HG02623 (cell line): ENCODE data around the gene GSC2.

Experiments
- ATAC-seq: cut with Tn5 transposase; IDR thresholded peaks from one replicate; pipeline ENCODE4 v1.9.1; 2021; ENCODE audit warnings: moderate library complexity; ENCODE audit not compliant: unreplicated experiment

The GSC2 gene

GRCh38 chr22:19149991-19150390 is at the start of gene GSC2:
TSS of gene GSC2 (minus strand) at chr22:19150292. CDS start at chr22:19150283, 9 bp downstream.
- ATAC-seq = no peak

DNA sequence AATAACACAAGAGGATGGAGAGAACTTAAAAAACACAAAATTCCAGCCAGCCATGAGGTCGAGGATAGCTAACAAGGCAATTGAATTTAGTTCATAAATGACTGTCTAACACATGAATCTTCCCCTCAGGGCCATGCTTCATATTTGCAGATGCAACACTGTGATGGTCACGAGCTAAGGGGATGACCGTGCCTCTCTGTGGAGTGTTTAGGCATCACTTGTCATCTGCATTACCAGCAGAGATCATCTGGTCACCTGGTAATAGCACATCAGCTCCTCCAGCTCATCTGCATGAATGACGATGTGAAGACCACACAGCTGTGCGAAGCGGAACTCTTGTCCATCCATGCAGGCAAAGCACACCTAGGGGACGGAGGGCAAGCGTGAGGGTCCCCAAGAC is 49.4 kb upstream of the GSC2 start:
- ATAC-seq = no peak

- ATAC-seq = no peak
Measured at GRCh38 chr22:19197997-19198865, 48.1 kb upstream of the GSC2 start.

GRCh38 chr22:19196841-19197612 is 46.9 kb upstream of the GSC2 start:
- ATAC-seq = no peak

DNA sequence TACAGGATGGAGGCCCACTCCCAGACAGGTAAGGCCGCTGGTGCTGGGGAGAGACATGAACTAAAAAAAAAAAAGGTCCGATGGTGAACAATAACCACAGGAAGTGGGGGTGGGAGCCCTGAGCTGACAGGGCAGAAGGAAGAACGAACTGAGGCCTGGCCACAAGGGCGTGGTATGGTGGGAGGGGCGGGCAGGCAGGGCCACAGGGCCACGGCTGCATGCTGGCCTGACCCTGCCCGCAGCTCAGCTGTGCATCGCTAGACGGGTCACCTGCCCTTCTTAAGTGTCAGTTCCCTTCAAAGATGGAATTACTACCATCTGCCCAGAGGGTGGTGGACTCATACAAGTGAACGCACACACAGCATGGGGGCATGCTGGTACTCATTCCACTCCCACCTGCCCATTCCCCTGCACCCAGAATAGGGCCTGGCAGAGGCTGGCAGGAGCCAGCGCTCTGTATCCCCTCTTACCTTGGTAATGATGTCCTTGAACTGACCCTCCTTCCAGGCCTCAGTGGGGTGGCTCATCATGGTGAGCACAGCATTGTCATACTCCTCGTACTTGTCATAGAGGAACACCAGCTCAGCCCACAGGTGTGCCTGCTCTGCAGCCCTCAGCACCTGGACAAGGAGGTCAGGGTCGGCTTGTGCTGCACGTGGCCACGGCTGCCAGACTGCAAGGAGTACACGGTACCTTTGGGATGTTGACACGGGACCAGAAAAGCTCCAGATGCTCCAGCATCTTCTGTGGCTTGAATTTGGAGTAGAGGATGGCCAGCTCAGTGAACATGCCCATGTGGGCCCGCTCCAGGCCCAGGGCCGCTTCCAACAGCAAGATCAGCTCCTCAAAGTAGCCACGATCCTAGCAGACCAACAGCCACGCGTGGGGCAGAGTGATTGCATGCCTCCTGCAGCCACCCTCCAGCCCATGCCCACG is 46.0 kb upstream of the GSC2 start:
- ATAC-seq = no peak

- no peak for ATAC-seq
Measured at GRCh38 chr22:19194766-19195536, 44.9 kb upstream of the GSC2 start.

GRCh38 chr22:19193879-19194278 is 43.8 kb upstream of the GSC2 start:
- ATAC-seq = no peak

DNA sequence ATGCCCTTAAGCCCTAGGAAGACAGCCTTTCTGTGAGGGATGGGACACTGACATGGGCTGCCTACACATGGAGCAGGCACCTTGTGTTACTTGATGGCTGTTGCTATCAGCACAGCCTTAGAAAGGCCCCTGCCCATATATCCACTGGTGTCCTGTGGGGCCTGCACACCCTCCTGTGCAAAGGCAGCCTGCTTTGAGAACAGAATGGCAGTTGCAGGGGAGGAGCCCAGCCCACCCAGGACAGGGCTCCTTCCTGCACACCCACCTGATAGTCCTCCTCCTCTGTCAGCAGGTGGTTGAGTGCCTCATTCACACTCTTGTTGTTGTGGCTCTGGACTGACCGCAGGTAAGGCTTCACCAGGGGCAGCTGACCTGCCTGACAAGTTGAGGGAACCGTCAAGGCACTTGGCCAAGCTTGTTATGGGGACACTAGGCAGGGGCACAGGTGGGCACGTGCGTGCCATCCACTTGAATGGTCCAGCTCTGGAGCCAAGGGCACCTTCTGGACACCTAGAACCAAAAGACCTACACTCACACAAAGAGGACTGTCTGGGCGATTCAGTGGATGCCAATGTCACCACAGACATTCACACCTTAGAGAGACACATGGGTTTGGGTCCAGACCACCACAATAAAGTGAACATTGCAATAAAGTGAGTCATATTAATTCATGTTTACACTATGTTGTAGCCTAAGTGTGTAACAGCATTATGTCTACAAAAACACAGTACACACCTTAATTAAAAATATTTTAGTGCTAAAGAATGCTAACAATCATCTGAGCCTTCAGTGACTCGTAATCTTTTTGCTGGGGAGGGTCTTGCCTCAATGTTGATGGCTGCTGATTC is 37.8 kb upstream of the GSC2 start:
- no peak for ATAC-seq

DNA sequence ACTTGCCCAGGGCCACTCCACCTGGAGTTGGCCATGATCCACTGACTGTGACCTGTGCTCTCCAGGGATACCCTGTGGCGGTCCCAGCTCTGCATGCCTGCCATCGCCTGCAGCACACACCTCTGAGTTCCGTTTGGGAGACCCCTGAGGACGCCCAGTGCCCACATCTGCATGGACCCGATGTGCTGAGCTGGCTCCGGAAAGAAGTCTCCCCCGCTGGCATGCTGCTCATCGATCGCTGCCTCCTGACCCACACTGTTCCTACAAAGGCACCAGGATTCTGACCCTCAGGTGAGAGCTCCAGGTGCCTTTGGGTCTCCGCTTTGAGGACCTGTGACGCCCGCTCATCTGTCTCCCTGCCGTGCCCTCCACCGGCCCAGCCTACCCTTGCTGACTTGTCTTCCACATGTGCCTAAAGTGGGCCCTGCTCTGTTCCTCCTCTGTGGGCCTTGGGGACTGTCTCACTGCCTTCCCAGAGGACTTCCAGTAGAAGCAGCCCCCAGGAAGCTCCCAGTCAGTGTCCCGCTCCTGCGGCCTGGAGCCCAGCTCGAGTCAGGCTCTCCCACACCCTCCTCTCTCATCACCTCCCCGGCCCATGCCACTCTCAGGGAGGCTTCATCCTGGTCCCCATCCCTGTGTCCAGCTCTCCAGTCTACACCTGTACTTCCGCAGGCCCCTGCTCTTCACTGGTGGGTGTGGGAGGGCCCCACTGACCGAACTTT is 34.3 kb upstream of the GSC2 start:
- no peak for ATAC-seq

DNA sequence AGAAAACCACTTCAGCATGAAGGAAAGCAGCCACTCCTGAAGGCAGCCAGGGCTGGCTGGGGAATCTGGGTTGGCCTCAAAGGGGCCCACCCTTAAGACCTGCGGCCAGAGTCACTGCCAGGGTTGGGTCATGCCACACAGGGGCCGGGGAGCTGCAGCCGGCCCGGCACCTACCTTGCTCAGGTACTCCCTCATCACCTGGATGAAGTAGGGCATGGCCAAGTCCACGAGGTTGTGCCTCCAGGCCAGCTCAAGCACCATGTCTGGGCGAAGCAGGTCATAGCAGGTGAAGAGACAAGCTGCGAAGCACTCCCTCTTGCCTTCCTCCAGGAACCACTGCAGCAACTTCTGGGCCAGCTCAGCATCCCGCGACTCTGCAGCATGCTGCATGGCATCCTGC is 33.1 kb upstream of the GSC2 start:
- no peak for ATAC-seq

- ATAC-seq = no peak
Measured at GRCh38 chr22:19182472-19183157, 32.5 kb upstream of the GSC2 start.

- no peak for ATAC-seq
Measured at GRCh38 chr22:19181786-19182471, 31.8 kb upstream of the GSC2 start.

- ATAC-seq = no peak
Measured at GRCh38 chr22:19180740-19181410, 30.8 kb upstream of the GSC2 start.

GRCh38 chr22:19180234-19180633 is 30.1 kb upstream of the GSC2 start:
- no peak for ATAC-seq

DNA sequence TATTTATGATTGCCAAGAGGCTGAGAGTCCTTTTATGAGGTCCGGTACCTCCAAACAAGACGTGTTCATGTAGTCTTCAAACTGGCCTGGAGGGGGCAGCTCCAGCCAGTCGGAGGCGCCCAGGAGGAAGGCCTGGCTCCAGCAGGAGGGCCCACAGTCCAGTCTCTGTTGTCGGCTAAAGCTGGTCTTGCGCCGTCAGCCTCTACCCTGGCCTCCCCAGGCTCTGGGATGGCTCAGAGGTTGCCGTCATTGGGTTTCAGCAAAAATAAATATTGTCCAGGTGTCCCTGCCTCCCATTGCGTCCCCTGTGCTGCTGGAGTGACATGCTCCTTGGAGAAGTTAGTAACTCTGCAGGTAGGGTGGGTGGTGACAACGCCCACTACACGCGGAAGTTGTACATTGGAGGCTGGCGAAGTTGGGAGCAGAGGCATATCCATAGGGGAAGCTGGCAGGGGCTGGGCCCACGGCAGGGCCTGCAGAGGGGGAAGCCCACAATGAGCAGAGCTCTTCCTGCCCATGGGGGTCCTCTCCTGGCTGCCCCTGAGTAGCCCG is 29.5 kb upstream of the GSC2 start:
- ATAC-seq = no peak

DNA sequence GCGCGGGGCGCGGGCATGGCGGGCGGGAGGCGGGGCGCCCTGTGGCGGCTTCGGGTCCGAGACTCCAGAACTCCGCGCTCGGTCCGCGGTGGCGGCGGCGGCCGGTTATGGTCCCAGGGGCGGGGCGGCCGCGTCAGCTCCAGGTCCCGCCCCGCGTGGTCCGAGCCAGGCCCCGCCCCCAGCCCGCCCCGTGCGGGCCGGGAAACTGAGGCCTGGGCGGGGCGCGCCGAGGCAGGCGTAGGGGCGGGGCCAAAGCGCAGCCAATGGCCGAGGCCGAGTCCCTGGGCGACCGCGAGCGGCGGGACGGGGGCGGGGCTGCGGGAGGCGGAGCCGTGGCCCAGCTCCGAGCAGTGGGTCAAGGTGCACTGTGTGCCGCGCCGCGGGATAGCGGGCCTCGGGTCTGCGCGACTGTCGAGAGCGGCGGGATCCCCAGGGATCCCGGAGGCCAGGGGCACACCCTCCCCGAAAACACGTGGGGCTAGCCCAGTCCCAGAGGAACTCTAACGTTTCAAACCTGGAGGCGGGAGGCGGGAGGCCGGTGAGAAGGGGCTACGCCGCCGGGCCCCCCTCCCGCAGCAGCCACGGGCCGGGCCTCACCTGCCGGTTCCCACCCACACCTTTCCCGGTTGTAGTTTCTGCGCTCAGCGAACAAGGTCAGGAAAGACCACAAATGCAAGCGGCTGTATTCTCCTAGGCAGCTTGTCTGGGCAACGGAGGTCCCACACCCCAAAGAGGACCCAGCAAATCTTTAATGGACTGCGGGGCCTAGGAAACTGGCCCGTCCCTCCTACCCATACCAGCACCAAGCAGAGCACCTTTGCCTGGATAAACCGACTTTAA is 28.8 kb upstream of the GSC2 start, which contains the start of gene SLC25A1:
SLC25A1 (minus strand) TSS at position 80 of the 840 bp plus-strand sequence; CDS start at position 17, 63 bp downstream.
- ATAC-seq = peak; percentile 62
